GM19239 (cell line): ENCODE results near the gene RERE.
A peak's percentile ranks its signal among the peaks of the same experiment; 100 is the strongest.

Experiments used
- DNase-seq: peaks from one replicate; pipeline ENCODE4 v3.0.0; 2011; ENCODE audit warnings: low spot score; ENCODE audit not compliant: insufficient read length
- FAIRE-seq: peaks from 2 replicates; lab custom pipeline; 2011; peaks lifted over from hg19 to GRCh38; lab: Jason Lieb, UNC

The RERE gene

DNA sequence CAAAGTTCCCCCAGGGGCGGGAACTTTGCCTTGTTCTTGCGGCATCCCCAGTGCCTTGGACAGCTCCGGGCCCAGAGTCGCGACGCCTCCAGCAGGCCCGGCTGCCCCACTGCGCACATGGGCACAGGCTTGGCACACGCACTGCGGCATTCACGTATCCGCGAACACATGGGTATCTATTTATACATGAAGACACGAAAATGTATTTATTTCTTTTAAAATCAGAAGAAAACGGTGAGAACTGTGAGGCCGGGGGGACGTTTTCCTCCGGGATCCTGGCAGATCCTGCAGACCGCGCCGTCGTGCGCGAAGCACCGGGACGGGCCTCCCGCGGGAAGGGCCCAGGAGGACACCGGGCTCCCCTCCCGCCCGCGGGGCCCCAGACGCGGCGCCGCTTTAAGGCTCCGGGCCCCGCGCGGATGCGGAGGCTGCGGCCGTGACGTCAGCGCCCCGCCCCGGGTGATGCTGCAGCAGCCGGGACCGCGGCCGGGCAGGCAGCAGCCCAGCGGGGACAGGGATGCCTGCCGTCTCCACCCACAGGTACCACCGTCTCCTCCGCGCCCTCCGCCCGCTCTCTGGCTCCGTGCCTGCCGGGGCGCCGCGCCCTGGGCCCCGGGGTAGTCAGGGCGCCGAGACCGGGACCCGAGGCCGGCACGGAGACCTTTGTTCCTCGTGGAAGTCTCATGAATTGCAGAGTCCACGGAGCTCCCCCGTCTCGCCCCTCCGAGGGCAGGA is 499.6 kb downstream of the RERE start, which contains the start of gene SLC45A1:
TSS of gene SLC45A1 (plus strand) at position 468 of the 735 bp plus-strand sequence. CDS start 6,216 bp downstream, outside the sequence.
- DNase-seq, result peak; percentile 79
- FAIRE-seq, result no peak

DNA sequence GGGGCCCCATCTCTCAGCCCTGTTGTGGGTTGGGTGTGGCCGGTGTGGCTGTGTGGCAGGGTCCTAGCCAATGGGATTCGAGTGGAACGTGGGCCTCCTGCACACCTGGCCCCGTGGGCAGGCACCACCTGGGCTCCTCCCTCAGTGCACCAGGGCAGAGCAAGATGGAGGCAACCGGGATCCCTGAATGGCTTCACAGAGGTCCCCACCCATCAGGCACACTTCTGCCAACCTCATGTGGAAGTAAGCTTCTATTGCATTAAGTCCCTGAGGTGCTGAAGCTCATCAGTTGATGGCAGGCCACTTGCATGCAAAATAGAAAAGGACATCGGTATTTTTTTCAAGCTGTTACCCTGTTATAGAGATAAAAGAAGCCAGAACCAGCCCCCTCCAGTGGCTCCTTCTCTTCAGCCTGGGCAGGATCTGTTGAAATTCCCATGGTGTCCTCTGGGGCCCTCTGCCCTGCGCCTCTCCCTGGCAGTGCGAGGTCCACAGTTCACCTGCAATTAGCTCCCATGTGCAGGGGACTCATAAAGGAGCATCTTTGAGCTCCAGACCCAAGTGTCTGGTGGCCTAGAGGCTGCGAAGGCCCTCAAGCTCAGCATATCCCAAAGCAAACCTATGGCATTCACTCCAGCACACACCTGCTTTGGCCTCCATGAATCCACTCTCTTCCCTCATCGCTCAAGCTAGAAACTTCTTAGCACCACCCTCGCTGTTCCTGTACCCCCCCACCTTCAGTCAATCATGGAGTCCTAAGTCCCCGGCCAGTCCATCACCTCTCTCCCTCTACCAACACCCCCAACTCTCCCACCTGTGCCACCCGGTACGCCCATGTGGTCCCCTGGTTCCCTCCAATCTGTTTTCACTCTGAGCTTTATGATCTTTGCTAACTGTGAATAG is 501.6 kb downstream of the RERE start:
- DNase-seq (no peak), FAIRE-seq (no peak)

DNA sequence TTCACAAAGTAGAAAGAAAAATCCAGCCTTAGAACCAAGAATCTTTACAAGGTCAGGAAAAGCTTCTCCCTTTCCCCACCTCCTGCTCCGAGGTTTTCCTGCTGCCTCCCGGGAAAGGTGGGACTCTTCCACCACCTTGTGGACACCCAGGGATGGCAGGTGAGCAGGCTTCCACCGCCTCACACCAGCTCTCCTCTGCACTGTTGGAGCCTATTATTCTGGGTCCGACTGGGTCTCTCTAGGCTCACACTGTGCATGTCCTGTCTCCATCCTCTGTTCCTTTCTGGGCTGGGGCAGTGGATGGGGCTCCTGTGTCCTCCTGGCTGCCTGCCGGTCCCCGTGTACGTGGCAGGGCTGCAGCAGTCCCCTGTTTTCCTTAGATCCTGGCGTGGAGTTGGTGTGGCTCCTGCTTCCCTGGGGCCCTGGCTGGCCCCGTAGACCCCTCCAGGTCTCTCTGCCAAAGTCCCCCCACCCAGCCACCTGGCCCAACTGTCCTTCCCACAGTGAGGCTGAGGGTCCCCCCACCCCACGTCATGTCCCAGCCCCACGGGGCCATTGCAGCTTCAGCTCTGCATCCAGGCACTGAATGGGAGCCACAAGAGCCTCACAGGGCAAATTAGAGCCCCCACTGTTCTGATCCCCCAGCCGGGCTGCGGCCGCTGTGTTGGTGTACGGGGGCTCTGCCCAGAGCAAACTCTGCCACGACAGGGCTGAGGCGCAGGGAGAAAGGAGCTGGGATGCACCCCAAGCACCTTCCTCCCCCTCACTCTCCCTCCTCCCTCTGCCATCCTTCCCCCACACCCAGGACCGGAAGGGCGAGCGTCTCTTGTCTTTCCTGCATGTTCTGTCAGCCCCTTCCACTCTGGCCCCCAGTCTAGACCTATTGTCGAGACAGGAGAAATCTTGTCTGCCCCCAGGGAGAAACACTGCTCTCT is 502.8 kb downstream of the RERE start:
- DNase-seq (peak; percentile 59), FAIRE-seq (peak; percentile 71)

DNA sequence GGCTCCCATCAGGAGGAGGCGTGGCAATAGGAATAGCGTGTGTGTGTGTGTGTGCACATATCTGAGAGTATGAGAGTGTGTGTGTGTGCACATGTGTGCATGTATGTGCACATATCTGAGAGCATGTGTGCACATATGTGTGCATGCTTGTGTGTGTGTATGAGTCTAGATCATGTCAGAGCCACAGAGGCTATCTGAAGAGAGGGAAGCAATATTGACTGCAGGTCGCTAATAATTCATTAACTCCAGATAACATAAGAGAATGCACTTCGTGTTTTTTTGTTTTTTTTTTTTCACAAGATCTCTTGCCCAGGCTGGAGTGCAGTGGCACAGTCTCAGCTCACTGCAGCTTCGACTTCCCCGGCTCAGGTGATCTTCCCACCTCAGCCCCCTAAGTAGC is 504.2 kb downstream of the RERE start:
- DNase-seq, result no peak
- no peak for FAIRE-seq

DNA sequence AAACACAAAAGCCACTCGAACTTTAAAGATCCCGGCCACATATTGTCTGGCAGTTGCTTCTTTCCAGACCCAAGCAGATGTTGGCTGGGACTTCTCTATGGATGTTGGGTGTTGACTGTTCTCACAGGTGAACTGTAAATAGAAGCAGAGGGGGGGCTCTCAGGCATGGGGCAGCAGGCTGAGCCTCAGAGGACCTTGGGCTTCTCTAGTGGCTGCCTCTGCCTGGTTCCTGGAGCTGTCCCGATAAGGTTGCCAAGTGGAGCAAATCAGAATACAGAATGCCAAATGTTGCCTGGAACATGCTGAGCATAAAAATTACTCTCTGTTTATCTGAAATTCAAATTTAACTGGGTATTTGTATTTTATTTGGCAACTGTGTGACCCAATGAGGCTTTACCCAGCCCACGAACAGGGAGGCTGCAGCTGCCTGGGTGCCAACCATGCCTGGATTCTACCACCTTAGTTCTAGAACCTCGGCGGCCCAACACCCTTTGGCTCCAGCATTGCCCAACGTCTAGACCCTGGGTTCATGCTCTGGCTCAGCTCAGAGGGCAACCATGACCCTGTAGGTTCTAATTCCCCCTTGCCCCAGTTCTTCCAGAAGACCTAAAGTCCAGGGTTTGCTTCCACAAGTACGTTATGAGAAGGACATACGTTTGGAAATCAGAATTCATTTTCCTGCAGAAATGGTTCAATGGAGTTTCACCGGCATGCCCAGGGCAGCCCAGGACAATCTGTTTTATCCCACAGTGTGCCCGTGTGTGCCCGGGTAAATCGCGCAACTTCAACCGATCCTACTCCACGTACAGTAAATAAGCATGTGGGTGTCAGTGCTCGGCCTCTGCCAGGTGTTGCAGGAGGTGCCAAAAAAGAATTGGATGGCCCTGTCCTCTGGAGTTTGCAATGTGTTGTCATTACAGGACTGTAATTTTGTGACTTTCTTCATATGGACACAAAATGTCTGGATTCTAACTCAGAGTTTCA is 504.9 kb downstream of the RERE start:
- FAIRE-seq, result no peak

DNA sequence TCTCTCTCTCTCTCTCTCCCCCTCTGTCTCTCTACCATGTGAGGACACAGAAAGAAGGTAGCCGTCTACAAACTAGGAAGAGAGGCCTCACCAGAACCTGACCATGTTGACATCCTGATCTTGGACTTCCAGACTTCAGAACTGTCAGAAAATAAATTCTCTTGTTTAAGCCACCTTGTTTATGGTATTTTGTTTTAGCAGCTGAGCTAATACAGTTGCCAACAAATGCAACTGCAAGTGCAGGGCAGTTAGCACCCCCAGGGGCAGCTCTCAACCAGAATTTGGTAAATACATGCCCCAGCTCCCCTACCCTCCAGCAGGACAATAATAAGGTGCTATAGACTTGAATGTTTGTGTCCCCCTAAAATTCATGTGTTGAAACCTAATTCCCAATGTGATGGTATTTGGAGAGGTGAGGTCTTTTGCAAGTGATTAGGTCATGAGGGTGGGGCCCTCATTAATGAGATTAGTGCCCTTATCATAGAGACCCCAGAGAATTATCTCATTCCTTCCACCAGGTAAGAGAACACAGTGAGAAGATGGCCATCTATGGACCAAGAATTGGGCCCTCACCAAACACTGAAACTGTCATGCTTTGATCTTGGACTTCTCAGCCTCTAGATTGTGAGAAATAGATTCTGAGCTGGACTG is 506.2 kb downstream of the RERE start:
- FAIRE-seq (no peak), DNase-seq (no peak)

More for the DNA sequence above, 504.9 kb downstream of the RERE start:
- no peak for DNase-seq

DNA sequence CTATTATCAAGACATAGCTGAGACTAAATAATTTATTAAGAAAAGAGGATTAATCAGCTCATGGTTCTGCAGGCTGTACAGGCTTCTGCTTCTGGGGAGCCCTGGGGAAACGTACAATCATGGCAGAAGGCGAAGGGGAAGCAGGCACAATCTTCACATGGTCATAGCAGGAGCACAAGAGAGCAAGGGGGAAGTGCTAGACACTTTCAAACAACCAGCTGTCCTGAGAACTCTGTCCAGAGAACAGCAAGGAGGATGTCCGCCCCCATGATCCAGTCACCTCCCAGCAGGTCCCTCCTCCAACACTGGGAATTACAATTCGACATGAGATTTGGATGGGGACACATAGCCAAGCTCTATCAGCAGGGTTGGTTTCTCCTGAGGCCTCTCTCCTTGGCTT is 509.8 kb downstream of the RERE start:
- no peak for FAIRE-seq

DNA sequence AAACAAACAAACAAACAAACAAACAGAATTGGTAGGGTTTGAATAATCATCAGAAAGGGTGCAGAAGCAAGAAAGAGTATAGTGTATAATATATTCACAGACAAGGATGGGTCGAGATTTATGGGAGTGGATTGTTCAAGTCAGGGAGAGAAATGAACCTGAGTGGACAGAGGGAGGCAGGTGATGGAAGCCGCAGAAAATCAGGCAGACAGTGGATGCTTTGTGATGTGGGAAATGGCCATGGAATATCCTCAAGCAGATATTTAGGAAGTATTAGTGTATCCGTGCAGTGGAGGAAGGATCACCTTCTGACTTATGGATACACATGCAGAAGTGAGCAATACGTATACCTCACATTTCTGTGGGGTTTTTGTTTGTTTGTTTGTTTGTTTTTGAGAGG is 513.6 kb downstream of the RERE start:
- no peak for DNase-seq
- no peak for FAIRE-seq

More for the DNA sequence above, 509.8 kb downstream of the RERE start:
- no peak for DNase-seq

DNA sequence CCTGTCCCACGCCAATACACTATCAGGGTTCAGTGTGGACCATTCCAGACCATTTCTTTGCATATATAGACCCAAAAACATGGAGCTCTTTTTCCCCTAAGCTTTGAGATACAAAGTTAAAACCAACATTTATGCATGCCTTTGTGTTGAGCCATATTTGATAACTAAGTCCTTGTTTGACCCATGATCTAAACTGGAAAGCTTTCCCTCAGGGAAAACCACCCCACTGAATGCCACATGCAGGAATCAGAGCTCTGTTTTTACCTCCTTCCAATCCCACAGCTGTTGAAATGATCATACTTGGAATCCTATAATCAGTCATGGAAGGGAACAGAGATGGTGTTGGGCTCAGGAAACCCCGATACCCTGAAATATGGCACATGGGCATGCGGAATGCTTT is 514.3 kb downstream of the RERE start:
- no peak for FAIRE-seq

More for the DNA sequence above, 514.3 kb downstream of the RERE start:
- no peak for DNase-seq
